GM15510 (cell line): ENCODE data around the gene UBAP1.

Source experiments
- POLR2A ChIP-seq: IDR thresholded peaks from 3 replicates; pipeline ENCODE4 v1.6.1; 2011; ENCODE audit warnings: borderline replicate concordance; ENCODE audit not compliant: insufficient read length; ENCODE audit errors: extremely low read depth

UBAP1 gene

DNA sequence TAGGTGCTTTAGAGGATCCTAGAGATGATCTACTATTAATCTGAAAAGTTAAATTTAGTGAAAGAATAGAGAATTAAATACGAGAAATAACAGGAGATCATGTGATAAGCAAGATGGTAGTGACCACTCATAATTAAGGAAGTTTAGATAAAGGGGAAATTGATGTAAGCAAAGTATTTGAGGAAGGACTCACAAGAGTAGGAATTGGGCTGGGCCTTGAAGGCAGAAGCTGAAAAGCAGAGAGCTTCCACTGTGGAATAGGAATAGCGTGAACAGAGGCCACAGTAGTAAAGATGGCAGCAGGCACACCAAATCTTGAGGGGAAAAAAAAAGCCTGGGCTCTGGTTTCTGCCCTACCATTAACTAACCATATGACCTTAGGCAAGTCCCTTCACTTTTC lies 112.2 kb downstream of the UBAP1 start:
- TF ChIP-seq POLR2A = no peak

DNA sequence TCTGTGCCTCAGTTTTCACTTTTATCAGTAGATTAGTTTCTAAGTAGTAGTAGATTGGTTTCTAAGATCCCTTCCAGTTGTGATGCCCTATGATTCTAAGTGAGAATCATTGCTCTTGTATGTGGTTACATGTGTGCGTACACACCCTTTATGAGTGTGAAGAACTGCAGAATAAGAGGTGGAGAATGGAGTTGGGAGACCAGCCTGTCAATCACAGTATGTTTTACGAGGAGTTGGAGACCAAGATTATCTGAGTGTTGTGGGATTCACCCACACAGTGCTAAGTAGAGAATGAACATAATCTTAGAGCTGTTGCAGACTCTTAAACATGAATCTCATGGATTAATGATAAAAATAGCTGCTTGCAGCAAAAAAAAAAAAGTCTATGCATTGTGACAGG lies 112.6 kb downstream of the UBAP1 start:
- TF ChIP-seq POLR2A = no peak

DNA sequence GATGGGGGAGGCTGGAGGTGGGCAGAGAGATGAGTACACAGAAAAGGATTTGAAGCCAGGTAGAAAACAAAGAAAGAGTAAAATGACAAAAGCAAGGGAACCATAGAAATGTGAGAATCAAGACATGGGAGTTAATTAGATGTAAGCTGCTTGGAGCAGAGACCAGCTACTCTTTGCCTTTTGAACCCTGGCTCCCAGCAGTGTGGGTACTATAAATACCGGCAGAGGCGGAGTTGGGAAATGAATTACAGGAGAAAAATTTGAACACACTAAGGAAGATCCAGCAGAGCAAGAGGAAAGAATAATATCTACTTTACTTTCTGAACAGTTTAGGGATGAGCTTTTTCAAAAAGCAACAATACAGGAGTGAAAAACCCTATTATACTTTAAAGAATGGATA lies 113.7 kb downstream of the UBAP1 start:
- TF ChIP-seq POLR2A = no peak
